GM18907 (cell line): ENCODE results near the gene RSRC1.
"Not testable (repeated sequence)": the region's sequence is repeated elsewhere in the genome, so short reads cannot be mapped to it uniquely, and the experiment has no call there.

ENCODE experiments used
- ATAC-seq: cut with Tn5 transposase; IDR thresholded peaks from one replicate; pipeline ENCODE4 v1.9.1; 2021; ENCODE audit warnings: mild to moderate bottlenecking, moderate library complexity; ENCODE audit not compliant: unreplicated experiment

RSRC1 gene

DNA sequence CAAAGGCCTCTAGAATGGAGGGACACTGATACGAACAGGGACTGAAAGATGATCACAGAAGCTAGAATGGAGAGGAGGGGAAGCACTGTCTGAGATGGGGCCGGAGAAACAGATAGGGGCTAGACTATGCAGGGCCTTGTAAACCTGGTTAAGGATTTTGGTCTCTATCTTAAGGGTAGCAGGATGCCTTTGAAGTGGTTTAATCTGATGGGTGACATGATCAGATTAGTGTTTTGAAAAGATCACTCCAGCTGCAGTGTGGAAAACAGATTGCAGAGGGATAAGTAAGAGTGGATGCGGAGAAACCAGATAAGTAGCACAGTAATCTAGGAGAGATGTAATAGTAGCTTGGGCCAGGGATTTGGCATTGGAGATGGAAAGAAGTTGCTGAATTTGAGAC lies 108.1 kb downstream of the RSRC1 start:
- no peak for ATAC-seq

DNA sequence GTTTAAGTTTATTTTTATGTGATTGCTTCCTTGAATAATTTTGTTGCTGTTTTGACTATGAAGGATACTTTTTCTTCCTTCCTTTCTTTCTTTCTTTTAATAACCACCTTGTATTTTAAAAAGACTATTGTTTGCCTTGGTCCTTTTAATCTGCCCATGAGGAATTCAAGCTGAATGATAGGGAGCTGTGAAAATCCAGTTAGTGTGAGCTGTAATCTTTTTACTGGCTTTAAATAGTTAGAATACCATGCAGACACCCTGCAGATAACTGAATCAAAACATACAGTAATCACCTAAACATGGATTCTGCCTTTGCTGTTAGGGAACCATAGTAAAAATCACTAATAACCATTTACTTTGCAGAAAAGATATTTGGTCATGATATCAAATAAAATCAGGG lies 110.7 kb downstream of the RSRC1 start:
- ATAC-seq, result no peak

DNA sequence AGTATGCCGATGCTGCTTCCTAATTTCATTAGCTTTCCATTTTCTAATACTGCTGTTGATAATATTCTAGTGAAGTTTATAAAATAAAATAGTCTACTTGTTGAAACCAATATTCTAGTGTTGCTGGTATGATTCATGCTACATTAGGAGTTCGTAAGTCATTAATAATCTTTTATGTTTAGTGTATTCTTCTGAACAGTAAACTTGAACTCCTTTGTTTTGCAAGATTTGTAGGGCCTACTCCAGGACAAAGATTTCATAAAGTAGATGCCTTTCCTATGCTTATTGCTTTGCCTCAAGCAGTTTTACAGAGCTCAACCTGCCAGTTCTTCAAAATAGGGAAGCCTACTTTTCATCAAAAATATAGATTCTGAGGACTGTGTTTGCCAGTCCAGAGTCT lies 111.5 kb downstream of the RSRC1 start:
- ATAC-seq, result no peak

DNA sequence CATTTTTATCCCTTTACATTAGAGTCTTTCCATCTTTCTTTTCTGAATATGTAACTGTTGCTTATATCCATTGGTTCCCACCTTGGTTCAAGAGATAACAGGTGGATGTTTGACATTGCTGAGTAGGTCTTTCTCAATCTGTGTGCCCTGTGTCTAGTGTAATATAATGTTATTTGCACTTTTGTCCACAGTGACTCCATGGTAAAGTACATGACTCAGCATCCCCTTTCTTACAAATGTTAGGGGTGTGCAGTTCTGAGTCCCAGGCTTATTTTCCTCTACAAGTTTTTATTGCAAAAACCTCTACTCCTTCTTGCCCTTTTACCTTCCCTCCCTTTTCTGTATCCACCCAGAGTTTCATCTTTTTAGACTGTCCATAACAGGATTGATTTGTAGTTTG lies 116.5 kb downstream of the RSRC1 start:
- ATAC-seq, result no peak

DNA sequence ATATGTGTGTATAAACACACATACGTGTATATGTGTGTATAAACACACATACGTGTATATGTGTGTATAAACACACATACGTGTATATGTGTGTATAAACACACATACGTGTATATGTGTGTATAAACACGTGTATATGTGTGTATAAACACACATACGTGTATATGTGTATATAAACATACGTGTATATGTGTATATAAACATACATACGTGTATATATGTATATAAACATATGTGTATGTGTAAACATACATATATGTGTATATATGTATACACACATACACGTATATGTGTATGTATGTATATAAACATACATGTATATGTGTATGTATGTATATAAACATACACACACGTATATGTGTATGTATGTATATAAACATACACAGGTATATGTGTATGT lies 119.1 kb downstream of the RSRC1 start:
- ATAC-seq, result not testable (repeated sequence)

DNA sequence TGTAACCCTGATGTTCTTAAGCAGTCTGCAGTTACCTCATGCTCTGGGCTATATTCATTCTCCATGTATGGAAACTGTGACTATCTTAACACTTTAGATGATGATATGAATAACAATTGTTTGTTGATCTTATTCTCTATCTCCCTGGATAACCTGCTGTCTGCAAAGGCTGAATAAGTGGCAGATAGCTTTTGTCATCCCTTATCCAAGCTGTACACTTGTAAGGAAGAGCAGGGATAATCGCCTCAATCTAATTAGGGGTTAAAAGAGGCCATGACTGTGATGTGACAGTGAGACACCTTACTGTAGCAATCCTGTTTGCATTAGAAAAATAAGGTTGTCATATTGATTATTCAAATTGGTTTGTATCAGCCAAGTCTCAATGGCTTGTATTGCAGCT lies 123.9 kb downstream of the RSRC1 start:
- no peak for ATAC-seq

DNA sequence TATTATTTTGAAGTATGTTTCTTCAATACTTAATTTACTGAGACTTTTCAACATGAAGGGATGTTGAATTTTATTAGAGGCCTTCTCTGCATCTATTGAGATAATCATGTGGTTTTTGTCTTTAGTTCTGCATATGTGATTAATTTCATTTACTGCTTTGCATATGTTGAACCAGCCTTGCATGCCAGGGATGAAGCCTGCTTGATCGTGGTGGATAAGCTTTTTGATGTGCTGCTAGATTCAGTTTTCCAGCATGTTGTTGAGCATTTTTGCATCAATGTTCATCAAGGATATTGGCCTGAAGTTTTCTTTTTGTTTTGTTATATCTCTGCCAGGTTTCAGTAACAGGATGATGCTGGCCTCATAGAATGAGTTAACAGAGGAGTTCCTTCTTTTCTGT lies 134.4 kb downstream of the RSRC1 start:
- ATAC-seq, result no peak

DNA sequence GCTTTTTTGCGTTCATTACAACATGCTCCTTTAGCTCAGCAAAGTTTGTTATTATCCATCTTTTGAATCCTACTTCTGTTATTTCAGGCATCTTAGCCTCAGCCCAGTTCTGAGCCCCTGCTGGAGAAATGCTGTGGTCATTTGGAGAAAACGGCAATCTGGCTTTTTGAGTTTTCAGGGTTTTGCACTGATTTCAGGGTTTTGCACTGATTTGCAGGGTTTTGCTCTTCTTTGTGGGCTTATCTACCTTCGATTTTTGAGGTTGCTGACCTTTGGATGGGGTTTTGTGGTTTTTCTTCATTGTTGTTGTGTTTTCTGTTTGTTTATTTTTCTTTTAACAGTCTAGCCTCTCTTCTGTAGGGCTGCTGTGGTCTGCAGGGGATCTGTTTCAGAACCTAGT lies 137.4 kb downstream of the RSRC1 start:
- ATAC-seq, result no peak

DNA sequence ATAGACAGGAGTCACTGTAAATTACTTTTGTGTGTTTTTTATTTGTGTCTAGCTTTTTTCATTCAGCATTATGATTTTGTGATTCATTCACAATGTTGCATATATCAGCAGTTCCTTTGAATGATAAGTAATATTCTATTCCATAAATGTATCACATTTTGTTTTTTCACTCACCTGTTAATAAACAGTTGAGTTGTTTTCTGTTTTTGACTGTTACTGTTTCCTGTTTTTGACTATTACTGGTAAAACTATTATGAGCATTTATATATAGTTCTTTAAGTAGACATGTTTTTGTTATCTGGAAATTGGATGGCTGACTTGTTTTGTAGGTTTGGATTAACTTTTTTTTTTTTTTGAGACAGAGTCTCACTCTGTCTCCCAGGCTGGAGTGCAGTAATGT lies 138.4 kb downstream of the RSRC1 start:
- no peak for ATAC-seq

DNA sequence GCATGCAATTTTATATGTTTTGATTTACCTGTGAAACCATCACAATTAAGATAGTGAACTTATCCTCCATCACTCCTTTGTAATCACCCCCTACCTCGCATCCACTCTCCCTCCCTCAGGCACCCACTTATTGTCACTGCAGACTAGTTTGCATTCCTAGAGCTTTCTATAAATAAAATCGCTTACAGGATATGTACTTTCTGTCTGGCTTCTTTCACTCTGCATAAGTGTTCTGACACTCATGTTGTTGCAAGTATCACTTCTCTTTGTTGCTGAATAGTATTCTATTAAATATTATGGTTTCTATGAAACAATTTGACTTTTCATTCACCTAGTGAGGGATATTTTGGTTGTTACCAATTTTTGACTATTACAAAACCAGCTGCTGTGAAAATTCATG lies 139.3 kb downstream of the RSRC1 start:
- ATAC-seq, result peak; percentile 62

DNA sequence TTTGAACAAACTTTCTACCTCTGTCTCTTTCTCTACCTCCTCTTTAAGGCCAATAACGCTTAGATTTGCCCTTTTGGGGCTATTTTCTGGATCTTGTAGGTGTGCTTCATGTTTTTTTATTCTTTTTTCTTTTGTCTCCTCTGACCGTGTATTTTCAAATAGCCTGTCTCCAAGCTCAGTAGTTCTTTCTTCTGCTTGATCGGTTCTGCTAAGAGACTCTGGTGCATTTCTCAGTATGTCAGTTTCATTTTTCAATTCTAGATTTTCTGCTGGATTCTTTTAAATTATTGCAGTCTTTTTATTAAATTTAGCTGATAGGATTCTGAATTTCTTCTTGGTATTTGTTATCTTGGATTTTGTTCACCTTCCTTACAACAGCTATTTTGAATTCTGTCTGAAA lies 148.7 kb downstream of the RSRC1 start:
- no peak for ATAC-seq

DNA sequence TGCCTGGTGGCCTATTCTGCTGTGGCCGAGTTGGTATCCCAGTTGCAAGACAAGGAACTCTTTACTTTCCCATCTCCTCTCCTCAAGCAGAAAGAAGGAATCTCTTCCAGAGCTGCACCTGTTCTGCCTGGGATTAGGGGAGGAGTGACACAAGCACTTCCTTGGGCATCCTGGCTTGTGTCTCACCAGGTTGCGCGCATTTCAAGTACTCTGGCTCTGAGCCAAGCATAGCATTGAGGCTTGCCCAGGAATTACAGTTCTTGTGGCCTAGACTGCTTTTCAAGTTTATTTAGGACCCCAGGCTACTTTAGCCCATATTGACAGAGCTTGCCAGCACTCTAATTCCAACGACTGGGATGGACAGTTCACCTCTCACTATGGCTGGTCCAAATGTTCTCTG lies 150.5 kb downstream of the RSRC1 start:
- no peak for ATAC-seq

DNA sequence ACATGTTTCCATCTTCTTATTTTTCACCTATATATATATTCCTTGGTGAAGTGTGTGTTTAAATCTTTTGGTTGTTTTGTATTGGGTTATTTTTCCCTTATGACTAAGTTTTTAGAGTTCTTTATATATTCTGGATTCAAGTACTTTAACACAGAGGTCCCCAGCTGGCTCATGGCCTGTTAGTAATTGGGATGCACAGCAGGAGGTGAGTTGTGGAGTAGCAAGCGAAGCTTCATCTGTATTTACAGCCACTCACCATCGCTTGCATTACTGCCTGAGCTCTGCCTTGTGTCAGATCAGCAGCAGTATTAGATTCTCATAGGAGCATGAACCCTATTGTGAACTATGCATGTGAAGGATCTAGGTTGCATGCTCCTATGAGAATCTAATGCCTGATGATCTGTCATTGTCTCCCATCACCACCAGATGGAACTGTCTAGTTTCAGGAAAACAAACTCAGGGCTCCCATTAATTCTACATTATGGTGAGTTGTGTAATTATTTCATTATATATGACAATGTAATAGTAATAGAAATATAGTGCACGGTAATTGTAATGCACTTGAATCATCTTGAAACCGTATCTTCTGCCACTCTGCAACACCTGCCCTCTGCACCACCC lies 151.6 kb downstream of the RSRC1 start:
- ATAC-seq, result no peak

DNA sequence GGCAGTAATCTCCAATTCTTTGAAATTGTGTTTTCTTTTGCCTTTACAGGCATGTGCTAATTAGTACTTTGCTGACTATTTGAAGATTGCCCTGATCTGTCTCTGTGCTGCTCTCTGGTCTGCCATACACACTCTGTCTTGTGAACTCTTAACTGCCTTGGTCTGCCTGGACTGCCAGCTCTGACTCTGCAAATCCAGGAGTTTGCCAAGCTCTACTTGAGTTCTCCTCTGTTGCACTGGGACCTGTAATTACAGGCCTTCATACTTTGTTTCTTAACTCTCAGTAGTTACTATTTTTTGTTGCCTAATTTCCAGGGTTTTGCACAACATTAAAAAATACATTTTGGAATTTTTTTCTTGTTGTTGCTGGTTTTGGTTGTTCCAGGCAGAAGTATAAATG lies 155.0 kb downstream of the RSRC1 start:
- ATAC-seq, result no peak

DNA sequence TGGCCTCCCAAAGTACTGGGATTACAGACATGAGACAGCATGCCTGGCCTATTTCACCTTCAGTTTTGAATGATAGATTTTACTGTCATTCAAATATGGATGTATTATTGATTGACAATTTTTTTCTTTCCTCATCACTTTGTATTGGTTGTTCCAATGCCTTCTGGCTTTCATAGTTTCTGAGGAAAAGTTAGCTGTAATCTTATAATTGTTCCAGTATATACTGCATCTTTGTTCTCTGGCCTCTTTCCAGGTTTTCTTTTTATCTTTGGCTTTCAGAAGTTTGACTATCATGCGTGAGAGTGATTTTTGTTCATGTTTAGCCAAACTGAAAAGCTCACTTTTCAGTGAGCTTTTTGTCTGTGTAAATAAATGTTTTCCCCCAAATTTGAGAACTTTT lies 157.1 kb downstream of the RSRC1 start:
- ATAC-seq, result no peak

DNA sequence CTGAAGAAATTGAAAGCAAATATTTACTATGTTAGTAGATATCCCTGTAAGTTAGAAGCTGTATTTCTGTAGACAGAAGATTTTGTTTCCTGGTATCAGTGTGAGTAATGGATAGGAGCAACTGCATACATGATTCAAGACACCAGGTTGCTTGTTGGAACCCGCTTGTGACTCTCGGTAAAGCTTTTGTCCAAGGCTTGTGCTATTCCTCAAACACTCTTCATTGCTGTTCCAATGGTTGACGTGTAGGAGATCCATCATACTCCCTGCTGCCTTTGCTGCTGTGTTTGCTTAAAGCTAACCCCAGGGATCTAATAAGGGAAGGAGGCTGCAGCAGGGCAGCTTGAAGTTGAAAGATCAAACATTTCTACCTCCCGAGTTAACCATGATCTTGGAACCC lies 160.1 kb downstream of the RSRC1 start:
- ATAC-seq, result no peak

DNA sequence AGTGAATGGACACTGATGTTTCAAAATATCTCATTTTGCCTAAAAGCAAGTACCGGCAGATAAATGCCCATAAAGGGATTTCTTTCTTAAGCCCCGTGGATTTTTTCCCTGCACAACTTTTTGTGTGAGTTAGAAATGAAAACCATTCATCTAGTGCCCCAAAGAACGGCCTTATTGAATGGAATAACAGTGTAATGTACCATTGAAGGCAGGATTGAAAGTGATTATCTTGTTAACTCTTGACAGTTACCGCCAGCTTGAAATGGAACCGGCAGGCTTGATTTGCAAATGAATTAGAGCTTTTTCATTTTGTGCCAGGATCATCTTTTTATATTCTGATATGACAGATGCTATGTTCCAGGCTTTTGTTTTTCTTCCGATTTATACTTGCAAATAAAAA lies 162.2 kb downstream of the RSRC1 start:
- ATAC-seq, result no peak

DNA sequence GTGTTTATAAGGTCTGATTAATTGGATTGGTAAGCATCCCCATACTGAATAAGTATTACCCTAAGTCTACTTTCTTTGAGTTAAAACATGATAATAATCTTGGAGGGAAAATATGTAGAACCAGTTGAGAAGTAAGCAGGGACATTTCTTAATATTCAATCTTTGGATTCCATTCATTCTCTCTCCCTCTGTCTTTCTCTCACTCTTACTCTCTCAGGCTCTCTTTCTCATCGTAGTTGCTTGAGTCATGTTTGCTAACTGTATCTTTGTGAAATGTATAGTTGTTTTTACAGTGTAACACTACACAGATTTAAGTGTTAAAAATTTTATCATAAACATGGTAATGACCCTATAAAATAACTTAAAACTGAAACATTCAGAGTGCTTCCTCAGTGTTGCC lies 163.8 kb downstream of the RSRC1 start:
- no peak for ATAC-seq

DNA sequence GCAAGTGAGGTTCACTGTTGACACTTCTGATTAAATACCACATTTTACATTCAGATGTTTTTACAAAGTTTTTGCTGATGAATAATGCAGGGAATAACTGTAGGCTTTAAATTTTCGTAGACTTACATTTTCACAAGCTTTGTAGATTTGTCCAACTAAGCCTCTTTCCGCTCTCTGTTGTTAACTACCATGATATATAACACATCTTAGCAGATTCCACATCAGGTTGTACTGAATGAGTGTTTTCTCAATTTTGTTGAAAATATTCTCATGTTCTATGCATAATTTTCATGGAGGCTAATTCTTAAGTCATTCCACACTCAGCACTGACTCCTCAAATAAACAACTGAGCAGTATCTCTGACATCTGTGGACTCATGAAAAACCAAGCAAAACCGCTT lies 168.3 kb downstream of the RSRC1 start:
- ATAC-seq, result no peak

DNA sequence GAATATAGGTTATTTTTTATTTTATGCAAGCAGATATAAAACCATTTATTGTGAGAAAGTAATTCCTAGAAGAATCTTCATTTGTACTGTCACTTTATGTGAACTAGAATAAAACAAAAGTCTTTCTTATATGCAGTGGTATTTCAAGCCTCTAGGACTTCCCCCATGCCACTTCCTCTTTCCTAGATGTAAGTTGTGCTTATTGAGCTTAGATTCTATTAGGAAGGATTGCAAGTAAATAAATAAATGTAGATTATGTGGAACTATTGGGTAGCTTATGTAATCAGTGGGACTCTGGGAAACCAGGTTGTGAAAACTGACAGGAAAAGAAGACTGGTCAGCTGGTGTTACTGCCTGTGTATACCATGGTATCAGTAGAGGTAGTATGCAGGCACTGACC lies 169.7 kb downstream of the RSRC1 start:
- ATAC-seq, result no peak

DNA sequence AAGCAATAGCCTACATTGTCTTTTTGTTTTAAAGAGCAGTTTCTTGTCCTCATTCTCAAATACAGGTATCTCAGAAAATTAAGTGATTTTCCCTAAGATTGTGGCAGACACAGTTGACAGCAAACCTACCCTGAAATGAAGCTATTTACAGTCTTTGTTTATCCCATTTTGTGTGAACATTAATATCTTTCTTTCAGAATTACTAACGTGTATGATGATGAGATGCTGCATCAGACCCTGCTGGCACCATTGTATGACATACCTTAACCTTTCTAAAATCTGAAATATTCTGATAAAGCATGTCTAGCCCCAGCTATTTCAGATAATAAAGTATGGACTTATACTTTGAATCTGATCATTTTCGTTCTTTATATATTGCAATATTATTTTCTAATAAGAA lies 185.9 kb downstream of the RSRC1 start:
- no peak for ATAC-seq

DNA sequence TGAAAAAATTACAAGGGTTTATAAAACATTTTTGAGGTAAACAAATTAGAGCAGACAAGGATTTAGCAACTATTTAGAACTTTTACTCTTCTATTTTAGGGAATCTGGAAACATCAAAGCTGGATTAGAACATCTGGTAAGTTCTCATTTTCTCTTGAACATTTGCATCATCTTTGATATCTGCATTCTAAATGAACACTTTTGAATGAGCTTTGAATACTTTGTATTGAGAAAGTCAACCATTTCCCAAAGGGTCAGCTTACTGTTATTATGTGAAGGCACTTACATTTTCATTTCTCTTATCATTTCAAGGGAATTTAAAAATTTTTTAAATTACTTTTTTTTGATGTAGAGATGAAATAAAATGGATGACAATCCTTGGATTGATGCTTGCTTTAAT lies 188.1 kb downstream of the RSRC1 start:
- ATAC-seq, result no peak

DNA sequence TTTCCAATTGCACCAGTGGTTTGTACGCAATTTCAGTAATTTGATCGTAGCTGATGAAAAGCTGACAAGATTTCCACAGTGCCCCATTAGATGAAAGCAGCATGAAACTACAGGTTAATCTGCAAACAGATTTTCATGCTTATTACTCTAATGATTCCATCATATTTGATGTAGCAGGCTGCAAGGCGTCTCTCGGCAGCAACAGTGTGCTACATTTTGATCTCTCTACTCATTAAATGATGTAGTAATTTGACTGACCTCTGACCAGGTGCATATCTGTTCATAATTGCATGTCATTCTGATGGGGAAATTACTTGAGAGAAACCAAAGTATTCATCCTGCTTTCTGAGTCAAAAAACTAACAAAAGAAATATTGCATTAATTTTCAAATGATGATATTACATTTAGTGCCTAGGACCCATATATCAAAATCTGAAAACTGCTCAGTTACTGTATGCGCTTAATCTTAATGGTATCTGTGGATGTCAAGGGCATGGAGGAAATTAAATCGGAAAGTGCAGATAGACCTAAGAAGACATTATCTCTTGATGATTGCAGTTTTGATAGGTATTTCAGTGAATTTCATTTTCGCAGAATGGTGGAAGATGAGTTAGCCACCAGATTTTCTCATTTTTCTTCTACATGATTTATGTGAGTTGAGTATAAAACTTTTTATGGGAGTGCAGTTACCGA lies 198.5 kb downstream of the RSRC1 start:
- ATAC-seq, result no peak
